ENCODE results near the gene IYD.

GRCh38 chr6:150425508-150425907 is 56.7 kb downstream of the IYD start:
- TF ChIP-seq CTCF (IDR thresholded peaks at IDR 0.05 in 8 of 11, conservative IDR thresholded peaks at IDR 0.05 in 3 of 11) (no peak), POLR2AphosphoS5 (IDR thresholded peaks at IDR 0.05) (no peak), POLR2A (IDR thresholded peaks at IDR 0.05) (no peak)
